PC-9 (cell line): ENCODE data around the gene CMSS1. TPM values are rescaled to one million over a fixed set of nuclear protein-coding genes. Genes with fewer than 3 reads are reported as not detected.

ENCODE experiments used
- BruUV-seq: library from RNA; stranded (reverse); fragments of 400-500 nt; replicated peaks from 2 replicates; lab custom pipeline; 2021; lab: Mats Ljungman, UMichigan
- CTCF ChIA-PET: fragments of 300-600 bp; sonication (Branson Sonifier 250); formaldehyde crosslinking; loops from one replicate; lab custom pipeline; 2022; ENCODE audit warnings: antibody characterized with exemption; lab: Charles Lee
- POLR2A ChIA-PET: fragments of 300-600 bp; sonication (Branson Sonifier 250); formaldehyde crosslinking; loops from one replicate; lab custom pipeline; 2022; ENCODE audit warnings: antibody characterized with exemption; ENCODE audit not compliant: unreplicated experiment; lab: Charles Lee
- DNase-seq, 2 experiments: peaks; one replicate each; pipeline versions ENCODE4 v3.0.0 to v3.0.0-alpha.2; 2015 to 2022; ENCODE audit warnings: mixed read lengths in 1 of 2
- H2AFZ ChIP-seq: fragments of 200-600 bp; sonication (generic); 2 replicates; pipeline ENCODE4 v1.8.1; 2017; ENCODE audit warnings: antibody characterized with exemption
- H3F3A ChIP-seq: fragments of 200-600 bp; sonication (generic); 2 replicates; pipeline ENCODE4 v1.8.1; 2017; ENCODE audit warnings: antibody characterized with exemption, mild to moderate bottlenecking, low read depth; ENCODE audit not compliant: insufficient read depth
- H3K27ac ChIP-seq: fragments of 200-600 bp; sonication (generic); 2 replicates; pipeline ENCODE4 v1.6.1; 2016; ENCODE audit warnings: mixed run types
- H3K27me3 ChIP-seq: fragments of 200-600 bp; sonication (generic); 2 replicates; pipeline ENCODE4 v1.6.1; 2016; ENCODE audit warnings: low read depth, mixed run types; ENCODE audit not compliant: insufficient read depth
- H3K36me3 ChIP-seq: fragments of 200-600 bp; sonication (generic); 2 replicates; pipeline ENCODE4 v1.6.1; 2016; ENCODE audit warnings: low read depth, mixed run types
- H3K4me1 ChIP-seq: fragments of 200-600 bp; sonication (generic); replicated peaks from 2 replicates; pipeline ENCODE4 v1.6.1; 2016; ENCODE audit warnings: mixed run types; ENCODE audit not compliant: insufficient read depth
- H3K4me2 ChIP-seq: fragments of 200-600 bp; sonication (generic); 2 replicates; pipeline ENCODE4 v1.6.1; 2017; ENCODE audit warnings: mixed run types
- H3K4me3 ChIP-seq: fragments of 200-600 bp; sonication (generic); 2 replicates; pipeline ENCODE4 v1.6.1; 2016; ENCODE audit warnings: mixed run types
- H3K79me2 ChIP-seq: fragments of 200-600 bp; sonication (generic); 2 replicates; pipeline ENCODE4 v1.6.1; 2017; ENCODE audit warnings: low read depth, mixed run types
- H3K9me2 ChIP-seq: fragments of 200-600 bp; sonication (generic); 2 replicates; pipeline ENCODE4 v1.8.1; 2017; ENCODE audit warnings: mild to moderate bottlenecking; ENCODE audit not compliant: insufficient read depth
- H3K9me3 ChIP-seq: fragments of 200-600 bp; sonication (generic); 2 replicates; pipeline ENCODE4 v1.8.1; 2016; ENCODE audit warnings: low read depth; ENCODE audit not compliant: insufficient read depth
- H4K20me1 ChIP-seq: fragments of 200-600 bp; sonication (generic); 2 replicates; pipeline ENCODE4 v1.8.1; 2017; ENCODE audit not compliant: insufficient read depth
- CTCF ChIP-seq: fragments of 200-600 bp; sonication (generic); conservative IDR thresholded peaks from 2 replicates; pipeline ENCODE4 v1.6.1; 2017; ENCODE audit warnings: mixed run types, antibody characterized with exemption, mild to moderate bottlenecking, moderate library complexity
- EZH2 ChIP-seq: fragments of 200-600 bp; sonication (generic); IDR thresholded peaks from 2 replicates; pipeline ENCODE4 v1.8.0; 2017; ENCODE audit warnings: antibody characterized with exemption, low read depth
- intact Hi-C: fragments of 100-400 bp; cut with micrococcal nuclease; formaldehyde crosslinking; loops from one replicate; pipeline ENCODE4 v1.10.0; 2022; ENCODE audit not compliant: unreplicated experiment
- total RNA-seq: library from RNA; stranded (reverse); gene quantifications from 2 replicates; pipeline ENCODE4 v1.2.3, GENCODE V29; 2021

CMSS1 gene
- total RNA-seq, 1 experiment from 2014 or later: 98.9 TPM

- Histone ChIP-seq H3K4me1 (peaks cover 57% of the 10 kb centered on the region), H3K9me3 (no peaks in the 10 kb centered on the region), H3K4me2 (peak overlapping the region; percentile 69), H4K20me1 (no peaks in the 10 kb centered on the region), H2AFZ (no peak overlapping the region), H3K27me3 (no peaks in the 10 kb centered on the region), H3K79me2 (no peaks in the 10 kb centered on the region), H3K27ac (peak overlapping the region; percentile 72), H3K9me2 (0 out of 2 replicates have a peak, but pooled peaks cover 1% of the 10 kb centered on the region), H3F3A (peaks cover 40% of the 10 kb centered on the region), H3K36me3 (no peaks in the 10 kb centered on the region), H3K4me3 (peak overlapping the region; percentile 13; the same call in 1 of the 2 replicates)
- BruUV-seq: no TSS peak
- TF ChIP-seq EZH2: no peak
- intact Hi-C loops: no loop called here
- CTCF ChIA-PET: interaction anchor here (0.9 kb wide), 1 partner anchor 153 kb away, joined by 3 read pairs; the partner anchor contains the start of gene TBC1D23
- DNase-seq: peak in 1 of 2 experiments; percentile 98
- POLR2A ChIA-PET: interaction anchor here (0.6 kb wide), 1 partner anchor 61 kb away, joined by 6 read pairs; no protein-coding TSS in a partner anchor
These were observed 289.7 kb downstream of the CMSS1 start for GRCh38 chr3:100107221-100107814.

- peaks cover 40% of the 10 kb centered on the region for H3F3A ChIP-seq
- H2AFZ ChIP-seq: no peak overlapping the region
- H3K27me3 ChIP-seq: no peaks in the 10 kb centered on the region
- H3K9me2 ChIP-seq: 0 out of 2 replicates have a peak, but pooled peaks cover 10% of the 10 kb centered on the region
- no TSS peak for BruUV-seq
- ChIA-PET POLR2A (no interaction called here), CTCF (no interaction called here)
- H3K4me3 ChIP-seq: no peak overlapping the region
- no peaks in the 10 kb centered on the region for H3K36me3 ChIP-seq
- no peaks in the 10 kb centered on the region for H4K20me1 ChIP-seq
- H3K4me2 ChIP-seq: peak overlapping the region; percentile 69; the same call in 1 of the 2 replicates
- intact Hi-C loops: no loop called here
- H3K27ac ChIP-seq: peak overlapping the region; percentile 72
- TF ChIP-seq CTCF (no peak), EZH2 (no peak)
- no peak for DNase-seq
- H3K9me3 ChIP-seq: no peaks in the 10 kb centered on the region
- H3K4me1 ChIP-seq: peaks cover 66% of the 10 kb centered on the region
- no peaks in the 10 kb centered on the region for H3K79me2 ChIP-seq
These were observed 290.9 kb downstream of the CMSS1 start for GRCh38 chr3:100108464-100109079.

- intact Hi-C loops: no loop called here
- CTCF ChIA-PET: interaction anchor here (0.5 kb wide), 1 partner anchor 144 kb away, joined by 4 read pairs; no protein-coding TSS in a partner anchor
- Histone ChIP-seq H3K4me1 (peaks cover 66% of the 10 kb centered on the region), H3K4me3 (no peak overlapping the region), H4K20me1 (no peaks in the 10 kb centered on the region), H3K27me3 (no peaks in the 10 kb centered on the region), H3K9me2 (0 out of 2 replicates have a peak, but pooled peaks cover 10% of the 10 kb centered on the region), H2AFZ (no peak overlapping the region), H3F3A (peaks cover 32% of the 10 kb centered on the region), H3K79me2 (no peaks in the 10 kb centered on the region), H3K9me3 (no peaks in the 10 kb centered on the region), H3K36me3 (no peaks in the 10 kb centered on the region), H3K4me2 (no peak overlapping the region), H3K27ac (no peak overlapping the region)
- TF ChIP-seq CTCF (no peak), EZH2 (no peak)
- DNase-seq: no peak
- POLR2A ChIA-PET: no interaction called here
- BruUV-seq: no TSS peak
These were observed 292.5 kb downstream of the CMSS1 start for GRCh38 chr3:100110162-100110561.
